Stimulated activated CD8-positive, alpha-beta memory T cell treated with anti-CD3 and anti-CD28 coated beads, Interleukin-2, amount 100 ng/mL, for 48 hours (primary cell): ENCODE data around the gene RINL.
"Not testable (repeated sequence)": the region's sequence is repeated elsewhere in the genome, so short reads cannot be mapped to it uniquely, and the experiment has no call there.

Experiments used
- DNase-seq, 2 donors: peaks; one replicate each; pipeline ENCODE4 v3.0.0-alpha.2; 2020; ENCODE audit warnings: low read depth in 2 of 2

RINL gene

DNA sequence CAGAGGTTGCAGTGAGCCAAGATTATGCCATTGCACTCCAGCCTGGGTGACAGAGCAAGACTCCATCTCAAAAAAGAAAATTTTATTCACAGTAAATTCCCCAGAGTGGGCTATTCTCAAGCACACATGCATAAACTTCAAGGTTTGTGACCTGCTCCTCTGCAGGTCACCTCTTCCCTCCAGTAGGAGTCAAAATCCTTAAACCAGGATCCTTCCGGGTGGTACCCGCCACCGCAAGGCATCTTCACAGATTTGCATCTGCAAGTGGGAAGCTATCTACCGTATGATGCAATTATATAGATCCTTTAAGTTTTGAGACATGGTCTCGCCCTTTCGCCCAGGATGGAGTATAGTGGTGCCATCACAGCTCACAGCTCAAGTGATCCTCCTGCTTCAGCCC, 43.5 kb downstream of the RINL start:
- no peak for DNase-seq

DNA sequence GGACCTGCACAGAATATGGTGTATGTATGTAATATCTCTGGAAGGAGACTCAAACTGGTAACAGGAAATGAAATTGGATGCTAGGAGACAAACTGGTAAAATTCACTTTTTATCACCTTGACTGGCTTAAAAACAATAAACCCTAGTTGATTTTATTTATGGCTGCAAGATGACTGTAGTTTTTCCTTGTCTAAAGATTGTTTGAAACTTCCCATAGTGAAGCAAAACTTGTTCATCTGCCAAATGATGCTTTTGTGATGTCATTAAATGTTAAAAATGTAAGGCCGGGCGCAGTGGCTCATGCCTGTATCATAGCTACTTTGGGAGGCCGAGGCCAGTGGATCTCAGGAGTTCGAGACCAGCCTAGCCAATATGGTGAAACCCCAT, 44.0 kb downstream of the RINL start:
- no peak for DNase-seq

DNA sequence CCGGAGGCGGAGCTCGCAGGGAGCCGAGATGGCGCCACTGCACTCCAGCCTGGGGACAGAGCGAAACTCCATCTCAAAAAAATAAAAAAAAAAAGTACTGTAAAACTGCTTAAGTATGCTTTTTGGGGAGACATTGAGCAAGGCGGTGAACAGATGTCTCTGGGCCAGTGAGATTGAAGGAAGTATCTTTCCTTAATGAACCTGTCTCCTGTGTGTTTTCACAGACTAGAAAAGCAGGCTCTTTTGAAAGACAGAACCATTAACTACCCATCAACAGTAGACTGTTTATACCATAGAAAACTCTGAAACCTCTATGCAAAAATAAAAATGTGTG, 45.0 kb downstream of the RINL start:
- DNase-seq: no peak

DNA sequence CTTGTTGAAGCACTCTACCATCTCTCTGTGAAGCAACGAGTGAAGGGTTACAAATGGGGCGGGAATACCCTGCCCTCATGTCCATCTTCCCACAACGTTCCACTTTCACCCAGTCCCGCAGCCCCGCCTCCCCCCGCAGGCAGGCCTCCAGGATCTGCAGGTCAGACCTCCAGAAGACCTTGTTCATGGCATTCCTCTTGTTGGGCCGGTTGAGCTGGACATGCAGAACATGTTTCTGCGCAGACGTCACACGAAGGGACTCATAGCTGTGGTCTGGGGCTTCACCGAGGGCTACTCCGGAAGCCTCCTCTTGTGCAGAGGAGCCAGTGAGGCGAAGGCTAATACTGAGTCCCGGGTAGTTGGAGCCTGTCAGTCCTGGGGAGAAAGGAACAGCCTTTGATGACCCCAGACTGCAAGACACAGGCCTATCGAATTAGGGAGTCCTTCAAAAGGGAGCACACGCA, 46.9 kb downstream of the RINL start:
- no peak for DNase-seq

DNA sequence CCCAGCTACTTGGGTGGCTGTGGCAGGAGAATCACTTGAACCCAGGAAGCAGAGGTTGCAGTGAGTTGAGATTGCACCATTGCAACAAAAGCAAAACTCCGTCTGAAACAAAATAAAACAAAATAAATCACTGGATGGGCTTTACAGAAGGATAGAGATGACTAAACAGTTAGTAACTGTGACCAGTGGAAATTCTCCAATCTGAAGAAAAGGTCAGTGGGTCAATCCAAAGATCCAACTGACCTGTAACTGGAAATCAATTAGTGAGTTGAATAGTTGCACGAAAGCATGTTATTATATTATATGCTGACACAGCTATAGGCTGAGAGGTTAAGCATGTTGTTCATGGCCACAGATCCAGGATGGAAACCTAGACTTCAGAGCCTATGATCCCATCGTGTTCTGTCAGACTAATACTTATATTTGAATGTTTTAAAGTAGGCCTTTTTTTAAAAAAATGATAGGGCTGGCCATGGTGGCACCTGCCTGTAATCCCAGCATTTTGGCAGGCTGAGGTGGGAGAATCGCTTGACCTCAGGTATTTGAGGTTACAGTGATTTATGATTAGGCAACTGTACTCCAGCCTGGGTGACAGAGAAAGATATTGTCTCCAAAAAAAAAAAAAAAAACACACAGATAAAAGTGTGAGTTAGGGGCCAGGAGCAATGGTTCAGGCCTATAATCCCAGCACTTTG, 47.9 kb downstream of the RINL start:
- no peak for DNase-seq

DNA sequence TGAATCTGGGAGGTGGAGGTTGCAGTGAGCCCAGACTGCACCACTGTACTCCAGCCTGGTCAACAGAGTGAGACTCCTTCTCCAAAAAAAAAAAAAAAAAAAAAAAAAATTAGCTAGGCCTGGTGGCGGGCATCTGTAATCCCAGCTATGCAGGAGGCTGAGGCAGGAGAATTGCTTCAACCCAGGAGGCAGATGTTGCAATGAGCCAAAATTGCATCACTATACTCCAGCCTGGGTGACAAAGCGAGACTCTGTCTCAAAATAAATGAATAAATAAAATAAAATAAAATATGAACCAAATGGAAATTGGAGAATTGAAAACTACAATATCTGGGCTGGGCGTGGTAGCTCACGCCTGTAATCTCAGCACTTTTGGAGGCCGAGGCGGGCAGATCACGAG, 48.9 kb downstream of the RINL start:
- not testable (repeated sequence) for DNase-seq

DNA sequence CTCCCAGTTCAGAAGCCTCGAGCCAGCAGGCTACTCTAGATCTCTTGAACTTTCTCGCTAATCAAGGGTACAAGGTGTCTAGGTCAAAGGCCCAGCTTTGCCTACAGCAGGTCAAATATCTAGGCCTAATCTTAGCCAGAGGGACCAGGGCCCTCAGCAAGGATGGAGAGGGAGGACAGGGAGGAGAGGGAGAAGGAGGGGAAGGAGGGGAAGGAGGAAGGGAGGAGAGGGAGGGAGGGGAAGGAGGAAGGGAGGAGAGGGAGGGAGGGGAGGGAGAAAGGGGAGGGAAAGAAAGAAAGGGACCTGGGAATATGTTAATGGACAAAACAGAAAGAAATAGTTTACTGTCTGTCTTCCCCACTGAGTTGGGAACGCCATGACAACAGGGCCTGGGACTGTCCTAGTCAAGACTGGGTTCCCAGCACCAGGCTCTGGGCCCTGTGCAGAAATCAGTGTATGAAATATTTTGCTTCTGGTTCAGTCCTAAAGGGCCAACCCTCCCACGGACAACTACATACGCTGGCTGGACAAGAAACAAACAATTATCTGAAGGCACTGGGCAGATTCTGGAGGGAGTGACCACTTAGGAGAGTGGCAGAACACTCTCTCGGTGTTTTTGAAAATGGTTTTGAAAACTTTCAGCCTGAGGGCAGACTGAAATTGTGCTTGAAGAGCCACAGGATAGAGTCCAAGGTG, 51.1 kb downstream of the RINL start:
- no peak for DNase-seq

DNA sequence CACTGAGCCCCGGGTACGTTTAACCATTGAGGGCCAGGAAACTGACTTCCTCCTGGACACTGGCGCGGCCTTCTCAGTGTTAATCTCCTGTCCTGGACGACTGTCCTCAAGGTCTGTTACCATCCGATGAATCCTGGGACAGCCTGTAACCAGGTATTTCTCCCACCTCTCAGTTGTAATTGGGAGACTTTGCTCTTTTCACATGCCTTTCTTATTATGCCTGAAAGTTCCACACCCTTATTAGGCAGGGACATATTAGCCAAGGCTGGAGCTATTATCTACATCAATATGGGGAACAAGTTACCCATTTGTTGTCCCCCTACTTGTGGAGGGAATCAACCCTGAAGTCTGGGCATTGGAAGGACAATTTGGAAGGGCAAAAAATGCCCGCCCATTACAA, 52.1 kb downstream of the RINL start:
- DNase-seq: not testable (repeated sequence)

DNA sequence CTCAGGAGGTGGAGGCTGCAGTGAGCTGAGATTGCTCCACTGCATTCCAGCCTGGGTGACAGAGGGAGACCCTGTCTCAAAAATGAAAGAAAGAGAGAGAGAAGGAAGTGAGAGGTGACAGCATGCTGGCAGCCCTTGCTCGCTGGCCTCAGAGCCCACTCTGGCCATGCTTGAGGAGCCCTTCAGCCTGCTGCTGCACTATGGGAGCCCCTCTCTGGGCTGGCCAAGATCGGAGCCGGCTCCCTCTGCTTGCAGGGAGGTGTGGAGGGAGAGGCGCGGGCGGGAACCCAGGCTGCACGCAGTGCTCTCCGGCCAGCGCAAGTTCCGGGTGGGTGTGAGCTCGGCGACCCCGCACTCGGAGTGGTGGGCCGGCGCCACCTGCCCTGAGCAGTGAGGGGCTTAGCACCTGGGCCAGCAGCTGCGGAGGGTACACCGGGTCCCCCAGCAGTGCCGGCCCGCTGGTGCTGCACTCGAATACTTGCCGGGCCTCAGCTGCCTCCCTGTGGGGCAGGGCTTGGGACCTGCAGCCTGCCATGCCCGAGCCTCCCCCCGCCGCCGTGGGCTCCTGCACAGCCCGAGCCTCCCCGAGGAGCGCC, 56.7 kb downstream of the RINL start:
- DNase-seq: not testable (repeated sequence)

DNA sequence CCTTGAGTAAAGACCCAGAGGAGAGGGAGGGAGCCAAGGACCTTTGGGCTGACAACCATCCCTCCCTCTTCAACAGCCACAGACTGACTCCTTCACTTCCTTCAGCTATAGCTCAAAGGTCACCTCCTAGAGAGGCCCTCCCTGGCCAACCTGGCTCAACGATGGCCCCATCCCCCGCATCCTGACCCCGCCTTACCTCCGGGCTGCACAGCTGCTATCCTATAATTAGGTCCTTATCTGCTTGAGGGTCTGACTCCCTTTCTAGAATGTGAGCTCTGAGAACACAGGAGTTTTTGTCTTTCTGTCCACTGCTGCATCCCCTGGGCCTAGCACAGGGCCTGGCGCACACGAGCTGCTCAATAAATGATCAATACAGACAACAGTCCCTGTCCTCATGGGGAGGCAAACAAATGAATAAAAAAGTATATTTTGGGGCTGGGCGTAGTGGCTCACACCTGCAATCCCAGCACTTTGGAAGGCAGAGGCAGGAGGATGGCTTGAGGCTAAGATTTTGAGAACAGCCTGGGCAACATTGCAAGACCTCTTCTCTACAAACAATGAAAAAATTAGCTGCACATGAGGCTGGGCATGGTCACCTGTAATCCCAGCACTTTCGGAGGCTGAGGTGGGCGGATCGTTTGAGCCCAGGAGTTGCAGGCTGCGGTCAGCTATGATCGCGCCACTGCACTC, 58.7 kb downstream of the RINL start:
- no peak for DNase-seq
